HG02852 (cell line): ENCODE results near the gene HYAL3.
A peak's percentile ranks its signal among the peaks of the same experiment; 100 is the strongest.
"Not testable (repeated sequence)": the region's sequence is repeated elsewhere in the genome, so short reads cannot be mapped to it uniquely, and the experiment has no call there.

Experiments used
- ATAC-seq: cut with Tn5 transposase; IDR thresholded peaks from one replicate; pipeline ENCODE4 v1.9.1; 2021; ENCODE audit warnings: mild to moderate bottlenecking, moderate library complexity; ENCODE audit not compliant: unreplicated experiment

HYAL3 gene

GRCh38 chr3:50259432-50260026 lies 39.7 kb downstream of the HYAL3 start:
- peak; percentile 14 for ATAC-seq

- ATAC-seq: no peak
Observed at GRCh38 chr3:50258979-50259378, 40.2 kb downstream of the HYAL3 start.

DNA sequence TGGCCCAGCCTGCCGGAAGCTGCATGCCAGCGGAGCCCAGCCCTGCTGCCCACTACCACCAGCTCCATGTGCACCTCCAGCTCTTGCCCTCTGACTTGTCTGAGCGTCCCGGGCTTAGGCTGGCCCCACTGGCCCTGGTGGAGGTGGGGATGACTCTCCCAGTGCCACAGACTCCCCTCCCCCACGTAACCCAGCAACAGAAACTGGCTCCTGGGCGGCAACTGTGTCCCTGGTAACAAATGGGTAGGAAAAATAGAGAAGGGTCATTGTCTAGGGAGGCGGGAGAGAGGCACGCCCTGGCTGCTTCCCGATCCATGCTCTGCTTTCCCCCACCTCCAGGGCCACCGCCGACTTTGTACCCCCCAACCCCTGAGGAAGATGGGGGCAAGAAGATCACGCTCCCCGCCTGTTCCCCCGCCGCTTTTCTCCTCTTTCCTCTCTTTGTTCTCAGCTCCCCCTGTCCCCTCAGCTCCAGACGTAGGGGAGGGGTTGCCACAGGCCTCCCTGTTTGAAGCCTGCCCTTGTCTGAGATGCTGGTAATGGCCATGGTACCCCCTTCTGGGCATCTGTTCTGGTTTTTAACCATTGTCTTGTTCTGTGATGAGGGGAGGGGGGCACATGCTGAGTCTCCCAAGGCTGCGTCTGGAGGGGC lies 41.0 kb downstream of the HYAL3 start:
- ATAC-seq: no peak

- no peak for ATAC-seq
Observed at GRCh38 chr3:50256978-50257890, 42.0 kb downstream of the HYAL3 start.

DNA sequence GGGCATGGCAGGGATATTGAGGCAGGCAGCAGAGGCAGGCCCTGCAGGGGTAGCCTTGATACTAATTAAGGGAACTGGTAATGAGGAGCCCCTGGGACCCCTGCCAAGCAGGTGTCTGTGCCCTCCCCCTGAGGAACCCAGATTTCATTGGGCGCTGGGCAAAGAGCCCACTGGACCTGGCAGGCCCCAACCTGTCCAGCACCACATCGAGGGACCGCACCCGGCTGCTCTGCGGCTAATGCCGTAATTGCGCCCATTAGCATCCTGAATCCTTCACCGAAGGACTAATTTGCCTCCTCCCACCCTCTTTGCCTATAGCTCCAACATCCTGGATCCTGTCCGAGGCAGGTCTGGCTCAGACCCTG lies 44.0 kb downstream of the HYAL3 start:
- no peak for ATAC-seq

- ATAC-seq: no peak
Observed at GRCh38 chr3:50254577-50255250, 44.5 kb downstream of the HYAL3 start.

- ATAC-seq: no peak
Observed at GRCh38 chr3:50251220-50251619, 48.0 kb downstream of the HYAL3 start.

DNA sequence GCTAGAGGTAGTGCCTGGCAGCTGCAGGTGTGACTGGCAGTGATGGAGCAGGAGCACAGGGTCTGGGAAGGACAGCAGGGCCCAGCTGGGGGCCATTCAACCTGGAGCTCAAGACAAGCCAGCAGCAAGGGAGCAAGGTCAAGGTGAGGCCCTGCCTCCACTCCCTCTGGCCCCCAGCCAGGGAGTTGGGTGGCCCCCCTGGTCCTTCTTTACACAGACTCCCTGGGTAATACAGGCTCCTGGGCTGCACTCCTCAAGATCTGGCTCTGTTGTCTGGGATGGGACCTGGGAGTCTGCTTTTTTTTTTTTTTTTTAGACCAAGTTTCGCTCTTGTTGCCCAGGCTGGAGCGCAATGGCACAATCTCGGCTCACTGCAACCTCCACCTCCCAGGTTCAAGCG lies 48.7 kb downstream of the HYAL3 start:
- ATAC-seq: no peak

- ATAC-seq: no peak
Observed at GRCh38 chr3:50249457-50249856, 49.7 kb downstream of the HYAL3 start.

GRCh38 chr3:50248387-50248786 lies 50.8 kb downstream of the HYAL3 start:
- no peak for ATAC-seq

- ATAC-seq: peak; percentile 49
Observed at GRCh38 chr3:50246517-50246954, 52.7 kb downstream of the HYAL3 start.

GRCh38 chr3:50245831-50246516 lies 53.2 kb downstream of the HYAL3 start:
- peak; percentile 60 for ATAC-seq

- ATAC-seq: no peak
Observed at GRCh38 chr3:50245251-50245745, 53.9 kb downstream of the HYAL3 start.

- not testable (repeated sequence) for ATAC-seq
Observed at GRCh38 chr3:50244813-50245212, 54.4 kb downstream of the HYAL3 start.

GRCh38 chr3:50243543-50243895 lies 55.7 kb downstream of the HYAL3 start:
- no peak for ATAC-seq

DNA sequence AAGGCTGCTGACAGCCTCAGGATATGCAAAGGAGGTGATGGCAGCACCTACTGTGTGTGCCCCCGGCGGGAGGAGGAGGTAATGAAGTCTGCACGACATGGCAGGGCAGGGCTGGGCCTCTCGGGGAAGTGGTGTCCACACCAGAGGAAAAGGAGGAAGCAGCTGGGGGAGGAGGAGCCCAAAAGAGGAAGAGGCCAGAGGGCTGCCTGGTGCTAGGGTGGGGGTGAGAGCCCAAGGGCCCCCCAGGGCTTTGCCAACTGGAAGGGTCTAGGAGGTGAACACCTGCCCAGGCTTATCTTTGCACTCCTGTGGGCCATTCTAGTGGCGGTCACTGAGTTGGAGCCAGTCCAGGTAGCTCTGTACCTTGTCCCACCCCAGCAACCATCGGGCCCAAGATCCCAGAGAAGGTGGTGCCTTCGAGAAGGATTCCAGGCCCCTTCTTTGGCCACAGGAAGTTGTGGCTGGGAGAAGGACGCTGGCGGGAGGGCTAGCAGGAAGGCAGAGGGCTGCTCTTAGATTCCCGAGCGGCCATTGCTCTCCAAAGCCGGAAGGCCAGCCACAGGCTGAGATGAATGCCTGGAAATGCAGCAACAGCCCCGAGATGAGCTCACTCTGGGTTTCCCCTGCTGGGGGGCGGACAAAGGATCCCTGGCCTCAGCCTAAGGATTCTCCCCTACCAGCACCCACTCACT lies 56.2 kb downstream of the HYAL3 start:
- no peak for ATAC-seq
